GM13976 (cell line): ENCODE results near the gene OR5A2.

ENCODE experiments used
- DNase-seq: peaks from one replicate; pipeline ENCODE4 v3.0.0; 2012; ENCODE audit warnings: low spot score
- CTCF ChIP-seq: IDR thresholded peaks from 2 replicates; pipeline ENCODE4 v1.5.1; 2012; ENCODE audit warnings: borderline replicate concordance, mild to moderate bottlenecking; ENCODE audit not compliant: insufficient read depth; ENCODE audit errors: extremely low read depth, missing control alignments, control extremely low read depth
- in situ Hi-C: fragments of 300-500 bp; cut with MboI; formaldehyde crosslinking; loops from one replicate; pipeline ENCODE4 v1.12.0; 2022; ENCODE audit warnings: low sequenced_read_pairs, mixed read lengths, inconsistent platforms; ENCODE audit not compliant: unreplicated experiment

OR5A2 gene

GRCh38 chr11:59426361-59427067, at the start of gene OR5A2:
Gene OR5A2 (minus strand): TSS chr11:59426413. CDS start chr11:59422953, 3,460 bp downstream.
- no peak for TF ChIP-seq CTCF
- in situ Hi-C loops, result loop anchor here (10.0 kb wide), 2 partner anchors 132 to 242 kb away; no protein-coding TSS in a partner anchor
- DNase-seq, result no peak

GRCh38 chr11:59475176-59475575, 49.0 kb upstream of the OR5A2 start:
- in situ Hi-C loops, result no loop called here
- no peak for TF ChIP-seq CTCF
- no peak for DNase-seq

- no peak for TF ChIP-seq CTCF
- in situ Hi-C loops, result no loop called here
- no peak for DNase-seq
These were observed 46.8 kb upstream of the OR5A2 start, which contains the start of gene OR4D10 for GRCh38 chr11:59473015-59473414. Gene OR4D10 (plus strand): TSS chr11:59473315. CDS start chr11:59477430, 4,115 bp downstream.

- no peak for DNase-seq
- in situ Hi-C loops, result no loop called here
- TF ChIP-seq CTCF, result no peak
These were observed 37.0 kb upstream of the OR5A2 start for GRCh38 chr11:59463190-59463641.

- no peak for DNase-seq
These were observed 33.7 kb upstream of the OR5A2 start for GRCh38 chr11:59459916-59460315.

GRCh38 chr11:59456661-59457060, 30.4 kb upstream of the OR5A2 start, which contains the start of gene OR4D6:
Gene OR4D6 (plus strand): TSS chr11:59456961. CDS start chr11:59456961, 0 bp downstream.
- TF ChIP-seq CTCF, result no peak
- in situ Hi-C loops, result no loop called here
- DNase-seq, result no peak

More at GRCh38 chr11:59459916-59460315, 33.7 kb upstream of the OR5A2 start:
- TF ChIP-seq CTCF, result no peak
- in situ Hi-C loops, result no loop called here
